Fibroblast of villous mesenchyme (primary cell): ENCODE data around the gene NTM. TPM values are rescaled to one million over a fixed set of nuclear protein-coding genes. Genes with fewer than 3 reads are reported as not detected.

Experiments
- DNase-seq: peaks from one replicate; pipeline ENCODE4 v3.0.0-alpha.2; 2010; ENCODE audit warnings: low read depth
- H3K4me3 ChIP-seq: 2 replicates; pipeline ENCODE4 v1.5.1; 2011; ENCODE audit warnings: low read depth, mild to moderate bottlenecking, low read length
- CTCF ChIP-seq: IDR thresholded peaks from 2 replicates; pipeline ENCODE4 v1.5.1; 2012; ENCODE audit warnings: low read depth, mild to moderate bottlenecking, low read length; ENCODE audit not compliant: insufficient read depth
- total RNA-seq: library from RNA; depleted of rRNA; stranded (reverse); fragments of >200 nt; gene quantifications from 2 replicates; pipeline ENCODE4 v1.2.3, GENCODE V29; 2012

The NTM gene
- total RNA-seq, 1 donor, result 7.3 TPM

GRCh38 chr11:132244846-132245245 is 874.4 kb downstream of the NTM start:
- TF ChIP-seq CTCF, result no peak
- no peak overlapping the region for H3K4me3 ChIP-seq

GRCh38 chr11:132245403-132246385 is 875.3 kb downstream of the NTM start:
- no peak overlapping the region for H3K4me3 ChIP-seq
- no peak for TF ChIP-seq CTCF
- DNase-seq, result no peak

More at GRCh38 chr11:132244846-132245245, 874.4 kb downstream of the NTM start:
- no peak for DNase-seq

- no peak for TF ChIP-seq CTCF
- H3K4me3 ChIP-seq, result no peak overlapping the region
- no peak for DNase-seq
These were observed 878.2 kb downstream of the NTM start for GRCh38 chr11:132248580-132248979.

- TF ChIP-seq CTCF, result no peak
- H3K4me3 ChIP-seq, result no peak overlapping the region
- no peak for DNase-seq
These were observed 878.8 kb downstream of the NTM start for GRCh38 chr11:132249256-132249655.

GRCh38 chr11:132251061-132251460 is 880.6 kb downstream of the NTM start:
- DNase-seq, result no peak
- no peak overlapping the region for H3K4me3 ChIP-seq
- no peak for TF ChIP-seq CTCF

GRCh38 chr11:132253469-132254264 is 883.3 kb downstream of the NTM start:
- TF ChIP-seq CTCF, result no peak
- DNase-seq, result no peak
- no peak overlapping the region for H3K4me3 ChIP-seq
